ENCODE results near the gene TLX1. TPM values are rescaled to one million over a fixed set of nuclear protein-coding genes. Genes with fewer than 3 reads are reported as not detected.

TLX1 gene
- total RNA-seq, 6 donors from 2014 or later, result not detected

DNA sequence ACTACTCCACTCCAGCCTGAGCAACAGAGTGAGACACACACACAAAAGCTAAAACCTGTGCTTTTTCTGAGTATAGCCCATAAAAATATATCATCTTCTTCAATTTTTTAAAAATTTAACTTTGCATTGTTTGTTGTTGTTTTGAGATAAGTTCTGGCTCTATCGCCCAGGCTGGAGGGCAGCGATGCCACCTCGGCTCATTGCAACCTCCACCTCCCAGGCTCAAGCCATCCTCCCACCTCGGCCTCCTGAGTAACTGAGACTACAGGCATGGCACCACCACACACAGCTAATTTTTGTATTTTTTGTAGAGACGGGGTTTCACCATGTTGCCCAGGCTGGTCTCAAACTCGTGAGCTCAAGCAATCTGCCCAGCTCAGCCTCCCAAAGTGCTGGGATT, 14.3 kb upstream of the TLX1 start:
- Histone ChIP-seq H3K4me1 (peaks cover 6 to 13% (median 10%) of the 10 kb centered on the region in 4 donors), H3K27me3 (peaks cover 0 to 14% (median 5%) of the 10 kb centered on the region in 4 donors), H3K4me3 (no peak overlapping the region), H3K36me3 (no peaks in the 10 kb centered on the region), H3K27ac (no peak overlapping the region), H3K9me3 (no peaks in the 10 kb centered on the region)
- TF ChIP-seq, protein P1, sequence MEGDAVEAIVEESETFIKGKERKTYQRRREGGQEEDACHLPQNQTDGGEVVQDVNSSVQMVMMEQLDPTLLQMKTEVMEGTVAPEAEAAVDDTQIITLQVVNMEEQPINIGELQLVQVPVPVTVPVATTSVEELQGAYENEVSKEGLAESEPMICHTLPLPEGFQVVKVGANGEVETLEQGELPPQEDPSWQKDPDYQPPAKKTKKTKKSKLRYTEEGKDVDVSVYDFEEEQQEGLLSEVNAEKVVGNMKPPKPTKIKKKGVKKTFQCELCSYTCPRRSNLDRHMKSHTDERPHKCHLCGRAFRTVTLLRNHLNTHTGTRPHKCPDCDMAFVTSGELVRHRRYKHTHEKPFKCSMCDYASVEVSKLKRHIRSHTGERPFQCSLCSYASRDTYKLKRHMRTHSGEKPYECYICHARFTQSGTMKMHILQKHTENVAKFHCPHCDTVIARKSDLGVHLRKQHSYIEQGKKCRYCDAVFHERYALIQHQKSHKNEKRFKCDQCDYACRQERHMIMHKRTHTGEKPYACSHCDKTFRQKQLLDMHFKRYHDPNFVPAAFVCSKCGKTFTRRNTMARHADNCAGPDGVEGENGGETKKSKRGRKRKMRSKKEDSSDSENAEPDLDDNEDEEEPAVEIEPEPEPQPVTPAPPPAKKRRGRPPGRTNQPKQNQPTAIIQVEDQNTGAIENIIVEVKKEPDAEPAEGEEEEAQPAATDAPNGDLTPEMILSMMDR (IDR thresholded peaks at IDR 0.05), result no peak
- TF ChIP-seq POLR2A (IDR thresholded peaks at IDR 0.05) (no peak), POLR2AphosphoS5 (IDR thresholded peaks at IDR 0.05) (no peak), EP300 (IDR thresholded peaks at IDR 0.05) (no peak)
- WGBS, 2 donors, result 82 to 86% methylated on average over 6 of the region's 6 CpGs
- DNase-seq, result no peak
- no peak for ATAC-seq (ENCODE audit: low FRiP score in 2 of 2)

DNA sequence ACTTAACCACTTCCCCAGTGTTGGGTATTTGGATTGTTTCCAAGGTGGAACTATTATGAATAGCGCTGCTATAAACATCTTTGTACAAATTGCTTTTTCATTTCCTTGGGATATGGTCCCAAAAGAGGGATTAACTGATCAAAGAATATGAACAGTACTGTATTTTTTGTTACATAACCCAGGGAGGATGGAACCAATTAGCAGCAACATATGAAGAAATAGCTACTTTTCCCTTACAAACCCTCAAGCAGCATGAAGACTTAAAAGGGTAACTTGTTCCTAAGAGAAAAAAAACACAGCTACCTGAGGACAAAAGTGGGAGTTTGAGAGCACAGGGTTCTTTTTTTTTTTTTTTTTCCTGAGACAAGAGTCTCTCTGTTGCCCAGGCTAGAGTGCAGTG, 13.1 kb upstream of the TLX1 start:
- Histone ChIP-seq H3K27me3 (peaks cover 0 to 26% (median 17%) of the 10 kb centered on the region in 4 donors), H3K9me3 (no peaks in the 10 kb centered on the region), H3K36me3 (no peaks in the 10 kb centered on the region), H3K4me1 (peaks cover 10 to 19% (median 14%) of the 10 kb centered on the region in 4 donors), H3K4me3 (no peak overlapping the region), H3K27ac (no peak overlapping the region)
- ATAC-seq (ENCODE audit: low FRiP score in 2 of 2), result no peak
- 56 to 67% methylated on average over 1 of the region's 1 CpG for WGBS, 2 donors
- DNase-seq, result no peak
- TF ChIP-seq, protein P1 (IDR thresholded peaks at IDR 0.05), result no peak
- TF ChIP-seq POLR2A (IDR thresholded peaks at IDR 0.05), result no peak
- TF ChIP-seq POLR2AphosphoS5 (IDR thresholded peaks at IDR 0.05), result no peak
- TF ChIP-seq EP300 (IDR thresholded peaks at IDR 0.05), result no peak

DNA sequence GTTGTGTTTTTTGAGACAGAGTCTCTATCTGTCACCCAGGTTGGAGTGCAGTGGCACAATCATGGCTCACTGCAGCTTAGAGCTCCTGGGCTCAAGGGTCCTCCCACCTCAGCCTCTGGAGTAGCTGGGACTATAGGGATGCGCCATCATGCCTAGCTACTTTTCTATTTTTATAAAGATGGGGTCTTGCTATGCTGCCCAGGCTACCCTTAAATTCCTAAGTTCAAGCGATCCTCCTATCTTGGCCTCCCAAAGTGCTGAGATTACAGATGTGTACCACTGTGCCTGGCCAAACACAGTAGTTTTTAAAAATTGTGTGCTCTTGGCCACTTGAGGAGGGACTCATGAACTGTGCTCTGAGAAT, 10.6 kb upstream of the TLX1 start:
- no peaks in the 10 kb centered on the region for H3K9me3 ChIP-seq
- no peak for ATAC-seq (ENCODE audit: low FRiP score in 2 of 2)
- TF ChIP-seq, protein P1 (IDR thresholded peaks at IDR 0.05), result no peak
- no peak for TF ChIP-seq POLR2A (IDR thresholded peaks at IDR 0.05)
- TF ChIP-seq EP300 (IDR thresholded peaks at IDR 0.05), result no peak
- peaks cover 0 to 43% (median 27%) of the 10 kb centered on the region in 4 donors for H3K27me3 ChIP-seq
- H3K4me1 ChIP-seq, result peaks cover 16 to 28% (median 22%) of the 10 kb centered on the region in 4 donors
- no peaks in the 10 kb centered on the region for H3K36me3 ChIP-seq
- no peak overlapping the region for H3K27ac ChIP-seq
- WGBS, 2 donors, result 97 to 100% methylated on average over 2 of the region's 2 CpGs
- peak overlapping the region in 3 of 4 donors; percentile 41 to 61 (median 48) for H3K4me3 ChIP-seq
- no peak for DNase-seq

DNA sequence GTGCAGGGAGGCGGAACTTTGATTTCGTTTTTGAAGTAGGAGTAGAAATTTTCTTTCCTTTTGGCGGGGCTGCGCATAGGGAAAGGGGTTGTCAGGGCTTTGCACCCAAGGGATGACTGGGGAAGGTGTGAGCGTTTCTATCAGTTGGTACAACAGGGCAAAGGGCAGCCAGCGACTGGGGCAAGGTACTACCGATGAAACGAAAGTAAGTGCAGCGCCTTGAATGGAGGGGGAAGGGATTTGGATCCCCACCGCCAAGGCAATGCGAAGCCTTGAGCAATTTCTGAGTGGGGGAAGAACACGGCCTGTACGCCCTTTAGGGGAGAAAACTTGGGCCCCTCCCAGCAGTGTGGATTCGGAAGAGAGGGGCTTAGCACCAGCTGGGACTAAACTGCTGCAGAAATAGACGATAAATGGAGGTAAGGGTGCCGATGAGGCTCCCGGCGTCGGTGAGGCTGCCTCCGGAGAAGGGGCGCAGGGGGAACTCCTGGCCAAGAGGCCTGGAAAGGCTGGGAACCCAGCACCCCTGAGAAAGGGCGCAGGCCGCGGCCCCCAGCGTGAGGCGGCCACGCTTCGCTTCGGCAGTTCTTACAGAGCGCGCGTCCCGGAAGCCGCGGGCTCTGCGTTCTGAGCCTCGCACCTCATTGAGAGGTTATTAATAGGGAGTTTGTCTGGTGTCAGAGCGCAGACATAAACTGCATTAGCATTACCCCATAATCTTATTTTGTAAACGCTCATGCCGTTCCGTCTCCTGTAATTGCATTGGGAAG, 10.0 kb upstream of the TLX1 start:
- TF ChIP-seq, protein P1 (IDR thresholded peaks at IDR 0.05), result no peak
- TF ChIP-seq EP300 (IDR thresholded peaks at IDR 0.05) (no peak), POLR2A (IDR thresholded peaks at IDR 0.05) (no peak), POLR2AphosphoS5 (IDR thresholded peaks at IDR 0.05) (no peak)
- peaks cover 0 to 45% (median 27%) of the 10 kb centered on the region in 4 donors for H3K27me3 ChIP-seq
- ATAC-seq (ENCODE audit: low FRiP score in 2 of 2), result peak in 1 of 2 donors; percentile 60

More for the DNA sequence above, 10.0 kb upstream of the TLX1 start:
- H3K9me3 ChIP-seq, result no peaks in the 10 kb centered on the region
- DNase-seq, result peak in 1 of 2 donors; percentile 87
- peaks cover 16 to 28% (median 22%) of the 10 kb centered on the region in 4 donors for H3K4me1 ChIP-seq
- H3K36me3 ChIP-seq, result no peaks in the 10 kb centered on the region
- peak overlapping the region; percentile 3 to 61 (median 44) for H3K4me3 ChIP-seq
- 8 to 13% methylated on average over 37 to 40 of the region's 41 CpGs for WGBS, 2 donors
- H3K27ac ChIP-seq, result no peak overlapping the region
